CD4-positive, alpha-beta T cell (primary cell): Measurements from ENCODE around the gene C3. TPM values are rescaled to one million over a fixed set of nuclear protein-coding genes. Genes with fewer than 3 reads are reported as not detected.
"Not testable (repeated sequence)": the region's sequence is repeated elsewhere in the genome, so short reads cannot be mapped to it uniquely, and the experiment has no call there.

Experiments used
- ATAC-seq: fragments of 200-7000 bp; cut with Tn5 transposase; one replicate; pipeline ENCODE4 v1.10.0; 2022; ENCODE audit warnings: mild to moderate bottlenecking; ENCODE audit not compliant: poor library complexity
- CTCF ChIA-PET: fragments of 350-600 bp; sonication (Branson Sonifier 250); formaldehyde crosslinking; loops from one replicate; lab custom pipeline; 2021; ENCODE audit warnings: antibody characterized with exemption, inconsistent platforms; lab: Charles Lee
- POLR2A ChIA-PET: fragments of 350-600 bp; sonication (Branson Sonifier 250); formaldehyde crosslinking; loops from one replicate; lab custom pipeline; 2021; ENCODE audit warnings: antibody characterized with exemption, inconsistent platforms; lab: Charles Lee
- DNase-seq, 14 experiments: peaks; one replicate each; pipeline ENCODE4 v3.0.0-alpha.2; 2013 to 2020; ENCODE audit warnings: mixed read lengths in 2 of 14
- H3K27ac ChIP-seq, 2 donors: one replicate each; pipeline versions ENCODE4 v1.5.1 to v1.7.0; 2013; ENCODE audit warnings: low read length in 2 of 2, low read depth in 1 of 2, mild to moderate bottlenecking in 1 of 2
- H3K27me3 ChIP-seq, 2 experiments: 1 replicate in 1 of 2; 2 replicates in 1 of 2; pipeline versions ENCODE4 v1.6.1 to v1.7.0; 2013; ENCODE audit warnings: low read length in 2 of 2, control low read depth in 1 of 2, mild to moderate bottlenecking in 1 of 2, moderate library complexity in 1 of 2; ENCODE audit not compliant: insufficient read depth in 2 of 2, control insufficient read depth in 1 of 2
- H3K36me3 ChIP-seq: one replicate; pipeline ENCODE4 v1.6.1; 2013; ENCODE audit warnings: low read length, control low read depth; ENCODE audit not compliant: insufficient read depth
- H3K4me1 ChIP-seq: one replicate; pipeline ENCODE4 v1.6.1; 2013; ENCODE audit warnings: low read length, control low read depth; ENCODE audit not compliant: insufficient read depth
- H3K4me3 ChIP-seq: one replicate; pipeline ENCODE4 v1.5.1; 2013; ENCODE audit warnings: mild to moderate bottlenecking, low read length, moderate library complexity
- H3K9me3 ChIP-seq, 2 experiments: 1 replicate in 1 of 2; 2 replicates in 1 of 2; pipeline versions ENCODE4 v1.6.1 to v1.7.0; 2013; ENCODE audit warnings: low read length in 2 of 2, mild to moderate bottlenecking in 2 of 2, control low read depth in 1 of 2, moderate library complexity in 1 of 2; ENCODE audit not compliant: control insufficient read depth in 1 of 2, insufficient read depth in 1 of 2
- H3K27ac Mint-ChIP-seq: one replicate; pipeline ENCODE4 v1.8.0; 2020; ENCODE audit warnings: mixed read lengths
- H3K27me3 Mint-ChIP-seq: one replicate; pipeline ENCODE4 v1.8.0; 2021; ENCODE audit warnings: mixed read lengths
- H3K36me3 Mint-ChIP-seq: one replicate; pipeline ENCODE4 v1.8.0; 2021; ENCODE audit warnings: low read depth, mixed read lengths
- H3K4me1 Mint-ChIP-seq: one replicate; pipeline ENCODE4 v1.8.0; 2021; ENCODE audit warnings: low read depth, mixed read lengths
- H3K4me3 Mint-ChIP-seq: one replicate; pipeline ENCODE4 v1.8.0; 2020; ENCODE audit warnings: mild to moderate bottlenecking, mixed read lengths
- H3K9me3 Mint-ChIP-seq: one replicate; pipeline ENCODE4 v1.8.0; 2020; ENCODE audit warnings: mixed read lengths
- intact Hi-C, 2 experiments: fragments of 100-400 bp; cut with DNase I in 1 of 2; cut with micrococcal nuclease in 1 of 2; formaldehyde crosslinking; loops; one replicate each; pipeline versions ENCODE4 v1.15.1 to v1.9.0; 2023 to 2025; cut with DNase I, micrococcal nuclease
- total RNA-seq, 174 experiments: library from RNA in 2 of 174; stranded (reverse) in 2 of 174; gene quantifications; one replicate each; pipeline ENCODE4 v1.2.3 and lab custom pipeline; 2021 to 2026
- TF ChIP-seq, protein P1 (sequence below): fragments of 200-600 bp; IDR thresholded peaks from one replicate; pipeline ENCODE4 v1.8.0; 2022; ENCODE audit warnings: antibody characterized with exemption, mild to moderate bottlenecking

Gene C3
- total RNA-seq, 2 experiments from 2014 or later = 0.55 TPM; not detected in 1

DNA sequence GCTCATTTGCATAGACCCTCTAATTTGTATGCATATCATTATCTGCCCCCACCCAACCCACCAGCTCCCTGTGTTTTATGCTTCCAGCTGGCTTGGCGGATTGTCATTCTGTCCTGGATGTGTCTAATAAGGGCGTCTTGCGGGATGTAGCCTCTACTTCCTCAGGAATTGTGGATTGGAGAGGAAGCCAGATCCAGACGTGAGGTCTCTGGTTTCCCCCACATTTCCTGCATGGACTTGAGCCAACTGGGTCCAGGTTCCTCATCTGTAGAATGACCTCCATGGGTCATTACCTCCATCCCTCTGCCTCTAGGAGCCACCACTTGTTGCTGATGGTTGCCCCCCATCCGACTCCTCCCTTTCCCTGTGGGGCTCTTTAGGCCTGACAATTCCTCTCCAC, 57.7 kb downstream of the C3 start:
- H3K4me3 Mint-ChIP-seq = no peak overlapping the region
- H3K4me1 Mint-ChIP-seq = peaks cover 16% of the 10 kb centered on the region
- no peak overlapping the region for H3K27ac Mint-ChIP-seq
- no peak overlapping the region for H3K4me3 ChIP-seq
- no peaks in the 10 kb centered on the region for H3K36me3 Mint-ChIP-seq
- peaks cover 23% of the 10 kb centered on the region for H3K36me3 ChIP-seq
- POLR2A ChIA-PET = no interaction called here
- H3K4me1 ChIP-seq = peaks cover 46% of the 10 kb centered on the region
- ATAC-seq (no peak), DNase-seq (no peak)
- H3K27ac ChIP-seq = no peak overlapping the region
- H3K9me3 Mint-ChIP-seq = no peaks in the 10 kb centered on the region
- CTCF ChIA-PET = no interaction called here
- no peaks in the 10 kb centered on the region for H3K27me3 ChIP-seq
- intact Hi-C loops = no loop called here
- no peaks in the 10 kb centered on the region for H3K9me3 ChIP-seq
- TF ChIP-seq, protein P1, sequence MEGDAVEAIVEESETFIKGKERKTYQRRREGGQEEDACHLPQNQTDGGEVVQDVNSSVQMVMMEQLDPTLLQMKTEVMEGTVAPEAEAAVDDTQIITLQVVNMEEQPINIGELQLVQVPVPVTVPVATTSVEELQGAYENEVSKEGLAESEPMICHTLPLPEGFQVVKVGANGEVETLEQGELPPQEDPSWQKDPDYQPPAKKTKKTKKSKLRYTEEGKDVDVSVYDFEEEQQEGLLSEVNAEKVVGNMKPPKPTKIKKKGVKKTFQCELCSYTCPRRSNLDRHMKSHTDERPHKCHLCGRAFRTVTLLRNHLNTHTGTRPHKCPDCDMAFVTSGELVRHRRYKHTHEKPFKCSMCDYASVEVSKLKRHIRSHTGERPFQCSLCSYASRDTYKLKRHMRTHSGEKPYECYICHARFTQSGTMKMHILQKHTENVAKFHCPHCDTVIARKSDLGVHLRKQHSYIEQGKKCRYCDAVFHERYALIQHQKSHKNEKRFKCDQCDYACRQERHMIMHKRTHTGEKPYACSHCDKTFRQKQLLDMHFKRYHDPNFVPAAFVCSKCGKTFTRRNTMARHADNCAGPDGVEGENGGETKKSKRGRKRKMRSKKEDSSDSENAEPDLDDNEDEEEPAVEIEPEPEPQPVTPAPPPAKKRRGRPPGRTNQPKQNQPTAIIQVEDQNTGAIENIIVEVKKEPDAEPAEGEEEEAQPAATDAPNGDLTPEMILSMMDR = no peak
- no peaks in the 10 kb centered on the region for H3K27me3 Mint-ChIP-seq

DNA sequence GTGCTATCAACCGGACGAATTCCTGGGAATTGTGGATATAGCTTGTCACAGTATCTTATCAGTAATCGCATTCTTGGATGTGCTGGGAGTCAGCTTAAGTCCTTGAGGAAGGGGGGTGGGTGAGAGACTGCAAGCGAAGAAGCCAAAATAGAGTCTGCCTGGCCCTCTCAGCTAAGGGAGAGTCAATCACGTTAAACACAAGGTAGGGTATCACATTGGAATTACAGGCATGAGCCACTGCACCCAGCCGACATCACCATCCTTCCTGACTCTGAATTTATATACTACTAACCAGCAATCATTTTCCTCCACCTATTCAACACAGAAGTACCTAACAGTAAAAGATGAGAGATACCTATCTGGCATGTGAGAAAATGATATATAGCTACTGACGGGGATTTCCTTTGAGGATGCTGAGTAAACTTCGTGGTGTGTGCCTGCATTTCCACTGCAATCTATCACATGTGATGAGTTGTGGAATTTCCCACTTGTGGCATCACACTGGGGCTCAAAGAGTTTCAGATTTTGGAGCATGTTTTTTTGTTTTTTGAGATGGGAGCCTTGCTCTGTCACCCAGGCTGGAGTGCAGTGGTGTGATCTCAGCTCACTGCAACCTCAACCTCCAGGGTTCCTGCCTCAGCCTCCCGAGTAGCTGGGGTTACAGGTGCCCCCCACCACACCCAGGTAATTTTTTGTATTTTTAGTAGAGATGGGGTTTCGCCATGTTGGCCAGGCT, 58.8 kb downstream of the C3 start:
- H3K4me3 Mint-ChIP-seq, H3K36me3 Mint-ChIP-seq, POLR2A ChIA-PET, H3K27me3 Mint-ChIP-seq, H3K9me3 ChIP-seq, H3K4me3 ChIP-seq, H3K9me3 Mint-ChIP-seq, H3K27me3 ChIP-seq, intact Hi-C loops: not testable (repeated sequence)
- CTCF ChIA-PET = interaction anchor here (0.9 to 2.4 kb wide), 3 partner anchors 8 to 145 kb away, joined by 3 to 7 read pairs (median 5); partner anchors contain the start of gene TNFSF14
- peak in 7 of 14 experiments; percentile 18 to 94 (median 48) for DNase-seq
- Histone ChIP-seq H3K4me1 (peaks cover 38% of the 10 kb centered on the region), H3K27ac (peak overlapping the region in 1 of 2 donors; percentile 54), H3K36me3 (peaks cover 17% of the 10 kb centered on the region)
- Mint-ChIP-seq H3K27ac (peak overlapping the region; percentile 51), H3K4me1 (peaks cover 13% of the 10 kb centered on the region)
- ATAC-seq = peak; percentile 75

DNA sequence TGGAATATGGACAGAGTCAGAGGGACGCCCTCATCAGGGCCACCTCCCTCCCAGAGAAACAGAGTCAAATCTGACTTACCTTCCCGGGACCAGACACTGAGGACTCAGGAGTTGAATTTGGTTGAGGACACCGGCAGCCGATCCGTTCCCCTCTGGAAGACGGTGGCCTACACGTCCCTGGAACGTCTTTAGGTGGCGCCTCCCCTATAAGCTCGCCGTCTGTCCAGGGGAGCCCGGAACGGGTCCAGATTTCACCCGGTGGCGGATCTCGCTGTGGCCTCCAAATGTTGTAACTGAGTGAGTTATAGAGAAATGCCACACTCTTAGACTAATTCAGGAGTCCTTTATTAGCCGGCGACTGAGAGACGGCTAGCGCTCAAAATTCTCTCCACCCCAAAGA, 59.5 kb downstream of the C3 start:
- ChIA-PET CTCF (interaction anchor here (0.9 to 2.4 kb wide), 3 partner anchors 8 to 144 kb away, joined by 3 to 7 read pairs (median 5); partner anchors contain the start of gene TNFSF14), POLR2A (no interaction called here)
- no peak overlapping the region for H3K27ac Mint-ChIP-seq
- Histone ChIP-seq H3K4me1 (peaks cover 38% of the 10 kb centered on the region), H3K27me3 (no peaks in the 10 kb centered on the region), H3K36me3 (peaks cover 12% of the 10 kb centered on the region), H3K4me3 (no peak overlapping the region), H3K27ac (no peak overlapping the region), H3K9me3 (no peaks in the 10 kb centered on the region)
- no peak for ATAC-seq
- peaks cover 17% of the 10 kb centered on the region for H3K4me1 Mint-ChIP-seq
- H3K4me3 Mint-ChIP-seq = no peak overlapping the region
- TF ChIP-seq, protein P1 = no peak
- no peaks in the 10 kb centered on the region for H3K9me3 Mint-ChIP-seq
- no peaks in the 10 kb centered on the region for H3K36me3 Mint-ChIP-seq
- intact Hi-C loops = no loop called here
- no peaks in the 10 kb centered on the region for H3K27me3 Mint-ChIP-seq
- DNase-seq = no peak

DNA sequence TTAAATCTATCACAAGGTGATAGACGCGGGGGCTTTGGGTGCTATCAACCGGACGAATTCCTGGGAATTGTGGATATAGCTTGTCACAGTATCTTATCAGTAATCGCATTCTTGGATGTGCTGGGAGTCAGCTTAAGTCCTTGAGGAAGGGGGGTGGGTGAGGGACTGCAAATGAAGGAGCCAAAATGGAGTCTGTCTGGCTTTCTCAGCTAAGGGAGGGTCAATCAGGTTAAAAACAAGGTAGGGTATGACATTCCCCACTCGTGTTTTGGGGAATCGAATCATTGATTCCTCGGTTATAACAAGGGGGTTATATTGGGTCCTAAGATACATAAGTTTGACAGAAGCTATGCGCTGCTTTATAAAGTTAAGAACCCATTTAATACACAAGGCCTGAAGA, 64.1 kb downstream of the C3 start:
- intact Hi-C loops, DNase-seq, H3K27me3 Mint-ChIP-seq, H3K9me3 ChIP-seq, H3K27ac ChIP-seq, H3K27ac Mint-ChIP-seq, H3K36me3 Mint-ChIP-seq, H3K4me3 Mint-ChIP-seq, H3K36me3 ChIP-seq, ATAC-seq, H3K9me3 Mint-ChIP-seq, H3K27me3 ChIP-seq, POLR2A ChIA-PET, H3K4me3 ChIP-seq: not testable (repeated sequence)
- H3K4me1 Mint-ChIP-seq = peaks cover 43% of the 10 kb centered on the region
- peaks cover 47% of the 10 kb centered on the region for H3K4me1 ChIP-seq
- CTCF ChIA-PET = interaction anchor here (0.7 kb wide), 1 partner anchor 204 kb away, joined by 3 read pairs; no protein-coding TSS in a partner anchor
